Ishikawa (cell line): Measurements from ENCODE around the gene GALNTL6.

ENCODE experiments used
- CEBPB ChIP-seq: IDR thresholded peaks from 2 replicates; pipeline ENCODE4 v1.6.1; 2012
- CREB1 ChIP-seq: IDR thresholded peaks from 2 replicates; pipeline ENCODE4 v1.6.1; 2012; ENCODE audit warnings: low read depth
- EGR1 ChIP-seq: IDR thresholded peaks from 2 replicates; pipeline ENCODE4 v1.6.1; 2012
- EP300 ChIP-seq: IDR thresholded peaks from 2 replicates; pipeline ENCODE4 v1.6.1; 2012; ENCODE audit warnings: borderline replicate concordance
- FOXM1 ChIP-seq: IDR thresholded peaks from 2 replicates; pipeline ENCODE4 v1.6.1; 2012; ENCODE audit warnings: low read depth, borderline replicate concordance
- NFIC ChIP-seq: IDR thresholded peaks from 2 replicates; pipeline ENCODE4 v1.6.1; 2012
- RAD21 ChIP-seq: IDR thresholded peaks from 2 replicates; pipeline ENCODE4 v1.6.1; 2012; ENCODE audit warnings: low read depth
- TAF1 ChIP-seq: IDR thresholded peaks from 2 replicates; pipeline ENCODE4 v1.6.1; 2012; ENCODE audit warnings: low read depth, mild to moderate bottlenecking
- TCF12 ChIP-seq: IDR thresholded peaks from 2 replicates; pipeline ENCODE4 v1.6.1; 2012; ENCODE audit warnings: low read depth
- TEAD4 ChIP-seq: IDR thresholded peaks from 2 replicates; pipeline ENCODE4 v1.6.1; 2012
- YY1 ChIP-seq: IDR thresholded peaks from 2 replicates; pipeline ENCODE4 v1.6.1; 2012; ENCODE audit warnings: low read depth
- ZBTB7A ChIP-seq: IDR thresholded peaks from 2 replicates; pipeline ENCODE4 v1.6.1; 2012; ENCODE audit warnings: low read depth
- TF ChIP-seq, protein P1 (sequence below): IDR thresholded peaks from 2 replicates; pipeline ENCODE4 v1.6.1; 2012
- TF ChIP-seq, protein P2 (sequence below): IDR thresholded peaks from 2 replicates; pipeline ENCODE4 v1.6.1; 2012
- TF ChIP-seq, protein P3 (sequence below): IDR thresholded peaks from 2 replicates; pipeline ENCODE4 v1.6.1; 2012; ENCODE audit warnings: low read depth, mild to moderate bottlenecking

Gene GALNTL6

DNA sequence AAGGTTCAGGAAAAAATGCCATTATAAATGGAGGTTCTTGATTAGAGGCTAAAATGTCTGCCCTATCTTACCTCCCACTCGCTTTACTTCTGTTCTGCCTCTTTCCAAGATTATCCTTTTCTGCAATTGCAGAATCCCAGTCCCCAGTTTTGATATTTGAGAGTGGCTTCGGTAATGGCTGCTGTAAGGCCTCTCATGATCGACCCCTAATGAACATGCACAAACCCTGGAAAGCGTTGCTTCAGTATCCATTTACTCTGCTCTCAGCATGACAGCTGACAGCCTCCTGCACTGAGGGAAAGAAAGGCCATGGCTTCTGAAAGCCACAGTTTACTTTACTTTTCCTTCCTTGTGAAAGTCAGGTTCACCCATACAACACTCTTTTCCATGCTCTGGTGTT is 1030.0 kb downstream of the GALNTL6 start:
- no peak for TF ChIP-seq TCF12
- no peak for TF ChIP-seq RAD21
- no peak for TF ChIP-seq NFIC
- no peak for TF ChIP-seq TEAD4
- TF ChIP-seq EGR1, result no peak
- TF ChIP-seq EP300, result no peak
- no peak for TF ChIP-seq CEBPB
- TF ChIP-seq TAF1, result no peak

DNA sequence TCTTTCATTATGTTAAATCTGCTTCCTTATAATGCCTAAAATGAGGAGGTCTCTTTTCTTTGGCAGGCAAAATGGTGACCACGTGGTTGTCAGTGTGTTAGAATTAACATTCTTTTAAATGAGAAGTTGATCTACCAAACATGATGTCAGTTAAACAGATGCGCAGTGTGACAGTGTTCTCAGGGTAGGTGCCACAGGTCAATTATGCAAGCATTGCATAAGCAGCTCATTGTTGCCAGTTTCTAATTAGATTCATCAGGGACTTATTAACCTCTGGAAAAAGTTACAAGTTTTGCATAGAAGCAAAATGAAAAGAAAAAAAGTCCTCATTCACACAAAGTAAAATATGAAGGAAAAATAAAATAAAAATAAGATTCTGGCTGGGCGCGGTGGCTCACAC is 1031.4 kb downstream of the GALNTL6 start:
- TF ChIP-seq, protein P1, sequence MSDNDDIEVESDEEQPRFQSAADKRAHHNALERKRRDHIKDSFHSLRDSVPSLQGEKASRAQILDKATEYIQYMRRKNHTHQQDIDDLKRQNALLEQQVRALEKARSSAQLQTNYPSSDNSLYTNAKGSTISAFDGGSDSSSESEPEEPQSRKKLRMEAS, result no peak
- TF ChIP-seq RAD21, result no peak
- TF ChIP-seq TCF12, result no peak

DNA sequence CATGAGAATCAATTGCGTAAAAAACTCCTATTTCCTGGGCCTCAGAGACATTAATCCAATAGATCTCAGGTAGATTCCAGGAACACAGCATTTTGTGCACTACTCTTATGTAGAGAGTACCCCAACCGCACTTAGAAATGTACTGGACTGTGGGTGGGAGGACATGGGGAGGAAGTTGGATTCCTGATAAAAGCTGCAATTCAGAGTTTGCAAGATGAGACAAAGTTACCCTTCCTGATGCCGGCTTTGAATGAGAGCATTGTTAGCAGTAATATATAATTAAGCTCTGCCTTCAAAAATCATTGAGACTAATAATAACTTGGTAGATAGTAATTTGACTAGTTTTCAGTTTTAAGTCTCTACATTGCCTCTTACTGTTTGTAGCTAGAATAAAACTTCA is 1032.1 kb downstream of the GALNTL6 start:
- TF ChIP-seq EGR1 (no peak), FOXM1 (no peak), CEBPB (no peak), YY1 (no peak), TEAD4 (no peak), CREB1 (no peak)
- TF ChIP-seq, protein P2, sequence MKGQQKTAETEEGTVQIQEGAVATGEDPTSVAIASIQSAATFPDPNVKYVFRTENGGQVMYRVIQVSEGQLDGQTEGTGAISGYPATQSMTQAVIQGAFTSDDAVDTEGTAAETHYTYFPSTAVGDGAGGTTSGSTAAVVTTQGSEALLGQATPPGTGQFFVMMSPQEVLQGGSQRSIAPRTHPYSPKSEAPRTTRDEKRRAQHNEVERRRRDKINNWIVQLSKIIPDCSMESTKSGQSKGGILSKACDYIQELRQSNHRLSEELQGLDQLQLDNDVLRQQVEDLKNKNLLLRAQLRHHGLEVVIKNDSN, result no peak

DNA sequence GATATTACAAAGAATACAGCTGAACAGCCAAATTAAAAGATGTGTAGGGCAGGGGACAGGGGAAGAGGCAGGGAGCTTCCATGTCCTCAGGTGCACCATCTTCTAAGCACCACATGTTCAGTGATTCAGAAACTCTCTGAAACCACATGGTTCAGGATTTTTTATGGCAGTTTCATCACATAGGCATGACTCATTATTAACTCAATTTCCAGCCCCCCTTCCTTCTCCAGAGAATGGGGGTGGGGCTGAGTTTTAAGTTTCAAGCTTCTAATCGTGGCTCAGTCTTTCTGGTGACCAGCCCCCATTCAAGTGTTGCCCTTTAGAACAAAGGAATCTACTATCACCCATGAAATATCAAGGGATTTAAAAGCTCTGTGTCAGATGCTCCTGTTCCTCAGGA is 1037.6 kb downstream of the GALNTL6 start:
- TF ChIP-seq, protein P2, result no peak
- TF ChIP-seq CEBPB (no peak), FOXM1 (no peak)
- TF ChIP-seq, protein P1, result 0 out of 2 replicates have a peak, but pooled peaks have one; percentile 43

DNA sequence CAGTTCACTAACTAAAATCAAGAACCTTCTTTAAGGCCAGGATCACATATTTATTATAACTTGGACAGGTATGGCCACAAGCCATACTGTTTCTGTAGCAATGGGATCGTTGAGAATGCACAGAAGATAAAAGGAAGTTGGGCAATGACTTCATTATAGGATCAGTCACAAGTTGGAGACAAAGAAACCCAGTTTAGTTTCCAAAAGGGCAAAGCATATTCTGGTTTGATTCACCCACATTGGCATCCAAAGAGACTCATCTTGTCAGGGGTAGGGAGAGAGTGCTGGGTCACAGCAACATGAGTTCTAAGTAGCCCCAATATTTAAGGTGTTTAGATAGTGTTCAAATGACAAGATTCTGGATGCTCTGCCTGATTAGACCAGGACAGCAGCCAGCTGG is 1038.3 kb downstream of the GALNTL6 start:
- TF ChIP-seq TAF1 (no peak), NFIC (no peak), CREB1 (no peak), EP300 (no peak), FOXM1 (no peak), YY1 (no peak), TCF12 (no peak), CEBPB (no peak), ZBTB7A (no peak), TEAD4 (no peak)
- TF ChIP-seq, protein P3, sequence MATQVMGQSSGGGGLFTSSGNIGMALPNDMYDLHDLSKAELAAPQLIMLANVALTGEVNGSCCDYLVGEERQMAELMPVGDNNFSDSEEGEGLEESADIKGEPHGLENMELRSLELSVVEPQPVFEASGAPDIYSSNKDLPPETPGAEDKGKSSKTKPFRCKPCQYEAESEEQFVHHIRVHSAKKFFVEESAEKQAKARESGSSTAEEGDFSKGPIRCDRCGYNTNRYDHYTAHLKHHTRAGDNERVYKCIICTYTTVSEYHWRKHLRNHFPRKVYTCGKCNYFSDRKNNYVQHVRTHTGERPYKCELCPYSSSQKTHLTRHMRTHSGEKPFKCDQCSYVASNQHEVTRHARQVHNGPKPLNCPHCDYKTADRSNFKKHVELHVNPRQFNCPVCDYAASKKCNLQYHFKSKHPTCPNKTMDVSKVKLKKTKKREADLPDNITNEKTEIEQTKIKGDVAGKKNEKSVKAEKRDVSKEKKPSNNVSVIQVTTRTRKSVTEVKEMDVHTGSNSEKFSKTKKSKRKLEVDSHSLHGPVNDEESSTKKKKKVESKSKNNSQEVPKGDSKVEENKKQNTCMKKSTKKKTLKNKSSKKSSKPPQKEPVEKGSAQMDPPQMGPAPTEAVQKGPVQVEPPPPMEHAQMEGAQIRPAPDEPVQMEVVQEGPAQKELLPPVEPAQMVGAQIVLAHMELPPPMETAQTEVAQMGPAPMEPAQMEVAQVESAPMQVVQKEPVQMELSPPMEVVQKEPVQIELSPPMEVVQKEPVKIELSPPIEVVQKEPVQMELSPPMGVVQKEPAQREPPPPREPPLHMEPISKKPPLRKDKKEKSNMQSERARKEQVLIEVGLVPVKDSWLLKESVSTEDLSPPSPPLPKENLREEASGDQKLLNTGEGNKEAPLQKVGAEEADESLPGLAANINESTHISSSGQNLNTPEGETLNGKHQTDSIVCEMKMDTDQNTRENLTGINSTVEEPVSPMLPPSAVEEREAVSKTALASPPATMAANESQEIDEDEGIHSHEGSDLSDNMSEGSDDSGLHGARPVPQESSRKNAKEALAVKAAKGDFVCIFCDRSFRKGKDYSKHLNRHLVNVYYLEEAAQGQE, result no peak
- TF ChIP-seq, protein P2, result no peak

DNA sequence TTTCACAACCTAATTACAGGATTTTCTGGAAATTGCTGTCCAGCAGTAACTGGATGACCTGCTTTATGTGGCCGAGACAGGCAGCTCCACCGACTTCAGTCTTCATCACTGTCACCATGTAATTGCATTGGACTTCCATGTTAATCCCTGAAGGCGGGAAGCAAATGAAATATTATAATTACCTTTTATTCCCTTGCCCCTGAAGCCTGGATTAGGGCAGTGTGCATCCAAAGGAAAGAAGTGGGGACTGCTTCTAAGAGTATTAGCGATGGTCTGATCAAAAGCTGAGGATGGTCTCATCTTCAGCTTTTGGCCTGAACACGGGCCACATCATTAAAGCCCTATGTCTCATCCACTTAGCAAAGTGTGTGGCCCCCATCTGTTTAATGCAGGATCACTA is 1043.8 kb downstream of the GALNTL6 start:
- TF ChIP-seq, protein P3, result peak; percentile 26; the same call in 1 of the 2 replicates
- TF ChIP-seq YY1, result no peak

DNA sequence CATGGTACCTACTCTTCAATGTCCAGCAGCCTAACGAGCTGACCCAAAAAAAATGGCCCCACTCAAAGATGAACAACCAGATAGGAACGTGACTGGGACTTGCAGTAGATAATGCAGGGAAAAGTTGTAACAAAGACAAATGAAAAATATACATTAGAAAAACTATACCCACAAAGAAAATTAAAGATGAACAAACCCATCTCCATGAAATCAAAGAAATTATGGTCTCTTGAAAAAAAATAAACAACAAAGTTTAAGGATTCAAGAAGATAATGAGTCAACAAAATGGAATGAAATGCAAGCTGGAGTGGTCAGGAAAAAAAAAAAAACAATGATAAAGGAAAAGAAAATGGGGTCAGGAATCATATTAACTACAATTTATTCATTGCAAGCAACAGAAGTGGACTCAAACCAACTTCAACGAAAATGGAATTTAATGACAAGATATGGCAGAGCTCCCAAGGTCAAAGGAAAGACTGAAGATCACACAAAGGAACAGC is 1045.6 kb downstream of the GALNTL6 start:
- TF ChIP-seq ZBTB7A (no peak), FOXM1 (no peak), EP300 (no peak), EGR1 (no peak), CEBPB (no peak), NFIC (no peak), CREB1 (no peak), TEAD4 (no peak), RAD21 (no peak), TCF12 (no peak), YY1 (no peak), TAF1 (no peak)
- TF ChIP-seq, protein P2, result no peak
- TF ChIP-seq, protein P3, result no peak
- TF ChIP-seq, protein P1, result no peak
